Hepatic stellate cell (primary cell): ENCODE data around the gene KCNQ1.

Source experiments
- DNase-seq: peaks from one replicate; pipeline ENCODE4 v3.0.0; 2011; ENCODE audit warnings: low spot score

The KCNQ1 gene

DNA sequence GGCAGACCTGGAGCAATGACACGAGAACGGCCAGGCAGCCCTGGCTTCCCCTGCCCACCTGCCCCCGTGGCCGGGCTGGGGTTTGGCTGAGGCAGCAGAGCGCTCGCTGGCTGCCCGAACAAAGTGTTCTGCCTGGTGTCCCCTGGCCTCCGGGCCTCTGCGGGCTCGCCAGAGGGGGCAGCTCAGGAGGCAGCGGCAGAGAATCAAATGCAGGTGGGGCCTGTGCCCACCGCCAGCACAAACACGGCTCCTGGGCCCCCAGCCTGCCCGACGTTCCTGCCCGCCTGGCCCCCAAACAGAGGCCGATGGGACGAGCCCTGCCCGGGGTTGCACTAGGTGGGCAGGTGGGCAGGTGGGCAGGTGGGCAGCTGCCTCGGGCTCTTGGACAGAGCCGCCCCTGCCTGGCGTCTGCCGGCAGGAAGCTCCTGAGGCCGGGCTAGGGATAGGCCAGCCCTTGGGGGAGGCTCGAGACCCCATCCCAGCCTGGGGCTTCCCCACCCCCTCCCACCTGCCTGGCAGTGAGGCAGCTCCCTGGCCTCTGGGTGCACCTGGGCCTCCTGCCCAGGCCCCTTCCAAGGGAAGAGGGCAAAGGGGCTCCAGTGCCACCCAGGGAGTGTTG lies 394.0 kb downstream of the KCNQ1 start:
- DNase-seq = no peak

DNA sequence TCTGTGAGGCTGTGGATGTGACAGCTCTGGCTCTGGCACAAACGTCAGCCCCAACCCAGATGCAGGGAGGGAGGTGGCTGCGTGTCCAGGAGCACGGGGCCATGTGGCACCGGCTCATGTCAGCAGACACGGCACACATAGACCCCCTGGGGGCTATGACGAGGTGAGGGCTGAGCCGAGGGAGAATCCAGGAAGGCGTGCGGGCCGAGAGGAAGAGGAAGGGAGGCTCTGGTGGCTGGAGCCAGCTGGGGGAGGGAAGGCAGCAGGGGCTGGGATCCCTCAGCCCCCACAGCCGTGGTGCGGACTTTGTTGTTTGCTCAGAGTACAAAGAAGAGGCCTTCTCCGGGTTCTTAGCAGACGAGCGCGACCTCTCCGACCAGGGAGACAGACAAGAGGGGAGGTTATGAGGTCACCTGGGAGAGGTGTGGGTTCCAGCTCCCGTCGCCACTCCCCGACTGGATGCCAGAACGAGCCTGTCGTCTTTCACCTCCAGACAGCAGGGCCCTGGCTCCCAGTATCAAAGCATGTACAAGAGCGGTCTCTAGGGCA lies 394.7 kb downstream of the KCNQ1 start:
- no peak for DNase-seq

DNA sequence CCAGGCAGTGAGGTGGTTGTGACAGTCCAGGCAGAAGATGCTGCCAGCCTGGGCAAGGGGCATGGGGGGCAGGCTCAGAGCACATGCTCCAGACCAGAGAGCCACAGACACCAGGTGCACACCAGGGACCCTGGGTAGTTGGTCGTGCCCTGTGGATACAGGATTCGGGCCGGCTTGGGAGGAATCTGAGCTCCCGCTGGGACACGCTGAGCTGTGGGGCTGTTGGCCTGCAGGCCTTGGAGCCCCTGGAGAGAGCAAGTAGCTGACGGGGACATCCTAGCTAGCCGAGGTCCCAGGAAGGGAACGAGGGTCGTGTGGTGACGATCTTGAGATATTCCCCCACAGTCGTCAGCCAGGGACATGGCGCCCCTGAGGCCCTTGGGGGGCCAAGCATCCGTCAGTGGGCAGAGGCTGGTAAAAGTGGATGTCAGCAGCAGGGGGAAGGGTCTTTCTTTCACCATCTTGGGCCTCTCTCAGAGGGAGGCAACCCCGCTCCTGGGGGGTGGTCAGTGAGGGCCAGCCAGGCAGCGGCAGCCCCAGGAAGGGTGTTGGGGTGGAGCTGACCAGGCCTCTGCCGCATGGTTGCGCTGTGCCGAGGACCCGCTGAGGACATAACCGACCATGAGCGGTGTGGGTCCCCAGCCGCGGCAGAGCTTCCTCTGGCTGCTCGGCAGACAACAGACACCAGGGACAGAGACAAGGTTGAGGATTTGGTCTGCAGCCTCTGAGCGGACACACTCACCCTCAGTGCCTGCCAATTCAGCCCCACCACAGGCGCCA lies 396.8 kb downstream of the KCNQ1 start:
- DNase-seq = no peak

DNA sequence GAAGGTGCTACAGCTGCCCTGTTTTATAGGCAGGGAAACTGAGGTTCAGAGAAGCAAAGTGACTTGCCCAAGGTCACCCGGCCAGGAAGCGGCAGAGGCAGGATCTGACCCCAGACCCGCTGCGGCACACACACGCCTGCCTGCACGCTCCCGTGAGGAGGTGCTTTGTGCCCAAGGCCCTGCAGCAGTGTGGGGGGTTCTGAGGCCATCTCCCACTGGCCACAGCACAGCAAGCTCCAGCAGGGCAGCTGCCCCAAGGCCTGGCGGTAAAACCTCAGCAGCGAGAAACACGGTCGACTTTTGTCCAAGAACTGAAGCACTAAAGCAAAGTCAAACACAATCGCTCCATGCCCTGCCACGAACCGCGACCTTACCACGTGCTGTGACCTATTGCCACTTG lies 398.1 kb downstream of the KCNQ1 start:
- DNase-seq = no peak

DNA sequence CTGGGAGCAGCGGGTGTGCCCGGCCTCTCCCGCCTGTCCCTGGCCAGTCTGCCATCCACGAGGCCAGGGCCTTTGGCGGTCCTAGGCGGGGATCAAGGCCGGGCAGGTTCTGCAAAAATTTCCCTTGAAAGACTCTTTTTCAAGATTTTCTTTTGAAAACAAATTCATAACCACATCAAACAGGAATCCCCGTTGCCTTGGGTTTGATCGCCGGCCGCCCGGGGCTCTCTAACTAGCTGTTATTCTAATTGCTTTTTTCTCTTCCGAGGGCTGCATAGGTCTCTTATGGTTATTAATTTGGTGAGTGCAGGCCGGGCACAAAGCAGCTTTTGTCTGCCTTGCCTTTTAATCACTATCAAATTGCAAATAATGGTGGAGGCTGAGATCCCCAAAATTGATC lies 398.7 kb downstream of the KCNQ1 start:
- no peak for DNase-seq

DNA sequence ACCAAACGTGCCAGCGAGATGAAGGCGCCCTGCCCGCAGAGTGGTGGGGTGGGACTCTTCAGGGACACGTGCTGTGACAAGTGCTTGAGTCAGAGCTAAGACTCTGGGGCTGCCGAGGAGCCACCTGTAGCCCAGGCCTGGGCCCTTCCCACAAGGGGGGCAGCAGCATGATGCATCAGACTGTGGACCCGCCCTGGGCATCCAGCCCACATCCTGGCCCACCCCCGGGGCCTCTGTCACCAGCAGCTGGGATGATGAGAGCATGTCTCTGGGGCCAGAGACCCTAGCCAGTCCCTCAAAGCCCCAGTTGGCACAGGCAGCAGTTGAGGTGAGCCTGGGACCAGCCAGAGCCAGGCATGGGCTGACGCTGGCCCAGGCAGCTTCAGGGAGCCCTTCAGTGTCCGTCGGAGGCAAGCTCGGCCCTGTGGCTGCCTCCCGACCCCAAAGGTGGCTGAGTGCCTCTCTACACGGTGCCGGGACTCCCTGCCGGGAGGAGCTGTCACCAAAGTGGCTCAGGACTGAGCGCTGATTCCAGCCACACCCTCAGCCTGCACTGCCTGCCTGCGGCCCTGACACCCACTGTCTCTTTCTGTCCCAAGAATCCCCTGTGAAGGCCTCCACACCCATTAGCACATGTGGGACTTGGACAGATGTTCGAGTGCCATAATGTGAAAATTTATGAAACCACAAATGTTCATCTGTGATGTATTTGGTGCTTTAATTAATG lies 399.5 kb downstream of the KCNQ1 start:
- no peak for DNase-seq

DNA sequence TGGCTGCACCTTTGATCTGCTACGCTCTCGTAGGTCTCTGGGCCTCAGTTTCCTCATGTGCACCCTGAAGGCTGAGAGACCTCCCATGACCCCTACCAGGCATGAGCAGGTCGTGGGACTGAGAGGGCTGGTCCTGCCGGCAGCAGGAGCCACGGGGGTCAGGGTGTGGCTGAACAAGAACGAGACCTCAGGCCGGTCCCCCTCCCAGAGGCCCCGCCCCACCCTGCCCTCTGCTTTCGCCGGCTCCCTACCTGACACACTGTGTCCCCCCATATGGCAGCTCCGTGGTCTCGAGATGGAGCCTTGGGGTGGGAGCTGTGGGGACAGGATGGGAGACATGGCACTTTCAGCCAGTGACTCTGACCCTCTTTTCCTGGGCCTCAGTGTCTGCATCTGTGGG lies 400.2 kb downstream of the KCNQ1 start:
- no peak for DNase-seq

DNA sequence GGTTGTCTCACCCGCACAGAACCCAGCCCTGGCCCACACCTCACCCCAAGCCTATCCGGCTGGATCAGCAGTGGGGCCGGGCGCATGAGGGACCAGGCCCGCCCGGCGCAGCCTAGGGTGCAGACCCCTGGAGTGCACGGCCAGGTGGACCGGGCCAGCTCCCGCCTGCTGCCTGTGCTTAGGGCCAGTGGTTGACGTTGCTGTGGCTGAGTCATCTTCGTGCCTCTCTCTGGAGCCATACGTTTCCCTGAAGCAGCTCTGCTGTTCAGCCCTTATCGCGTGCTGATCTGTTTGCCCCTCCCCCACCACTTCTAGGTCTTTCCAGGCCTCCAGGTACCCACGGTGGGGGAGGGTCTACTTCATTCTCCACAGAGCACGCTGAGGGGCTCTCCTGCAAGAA lies 401.2 kb downstream of the KCNQ1 start:
- no peak for DNase-seq

DNA sequence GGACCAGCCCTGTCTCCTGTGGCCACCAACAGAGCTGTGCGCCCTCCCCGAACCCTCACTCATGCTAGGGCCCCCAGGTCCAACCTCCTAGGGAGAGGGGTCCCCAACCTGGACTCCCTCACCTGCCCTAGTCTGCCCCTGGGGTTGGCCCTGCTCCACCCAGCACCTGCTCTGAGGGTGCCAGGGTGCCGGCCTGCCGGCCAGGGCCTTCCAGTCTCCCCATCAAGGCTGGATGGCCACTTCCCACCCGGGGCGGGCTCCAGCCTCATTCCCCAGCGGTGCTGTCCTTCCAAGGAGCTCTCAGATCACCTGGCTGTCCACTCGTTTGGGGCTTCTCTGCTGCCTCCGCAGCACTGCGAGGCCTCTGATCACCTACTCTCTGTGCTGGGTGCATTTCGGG lies 401.7 kb downstream of the KCNQ1 start:
- no peak for DNase-seq

DNA sequence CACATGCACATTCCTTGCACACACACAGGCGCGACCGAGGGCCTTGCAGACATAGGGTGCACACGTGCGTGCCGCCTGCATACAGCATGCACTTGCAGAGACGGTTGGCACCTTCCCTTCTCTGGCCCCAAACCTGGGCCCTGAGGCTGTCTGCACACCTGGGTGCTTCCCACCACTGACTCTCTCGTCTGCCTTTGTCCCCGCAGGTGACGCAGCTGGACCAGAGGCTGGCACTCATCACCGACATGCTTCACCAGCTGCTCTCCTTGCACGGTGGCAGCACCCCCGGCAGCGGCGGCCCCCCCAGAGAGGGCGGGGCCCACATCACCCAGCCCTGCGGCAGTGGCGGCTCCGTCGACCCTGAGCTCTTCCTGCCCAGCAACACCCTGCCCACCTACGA lies 402.8 kb downstream of the KCNQ1 start:
- no peak for DNase-seq

DNA sequence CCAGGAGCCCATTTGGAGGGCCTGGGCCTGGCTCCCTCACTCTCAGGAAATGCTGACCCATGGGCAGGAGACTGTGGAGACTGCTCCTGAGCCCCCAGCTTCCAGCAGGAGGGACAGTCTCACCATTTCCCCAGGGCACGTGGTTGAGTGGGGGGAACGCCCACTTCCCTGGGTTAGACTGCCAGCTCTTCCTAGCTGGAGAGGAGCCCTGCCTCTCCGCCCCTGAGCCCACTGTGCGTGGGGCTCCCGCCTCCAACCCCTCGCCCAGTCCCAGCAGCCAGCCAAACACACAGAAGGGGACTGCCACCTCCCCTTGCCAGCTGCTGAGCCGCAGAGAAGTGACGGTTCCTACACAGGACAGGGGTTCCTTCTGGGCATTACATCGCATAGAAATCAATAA lies 403.7 kb downstream of the KCNQ1 start:
- no peak for DNase-seq

DNA sequence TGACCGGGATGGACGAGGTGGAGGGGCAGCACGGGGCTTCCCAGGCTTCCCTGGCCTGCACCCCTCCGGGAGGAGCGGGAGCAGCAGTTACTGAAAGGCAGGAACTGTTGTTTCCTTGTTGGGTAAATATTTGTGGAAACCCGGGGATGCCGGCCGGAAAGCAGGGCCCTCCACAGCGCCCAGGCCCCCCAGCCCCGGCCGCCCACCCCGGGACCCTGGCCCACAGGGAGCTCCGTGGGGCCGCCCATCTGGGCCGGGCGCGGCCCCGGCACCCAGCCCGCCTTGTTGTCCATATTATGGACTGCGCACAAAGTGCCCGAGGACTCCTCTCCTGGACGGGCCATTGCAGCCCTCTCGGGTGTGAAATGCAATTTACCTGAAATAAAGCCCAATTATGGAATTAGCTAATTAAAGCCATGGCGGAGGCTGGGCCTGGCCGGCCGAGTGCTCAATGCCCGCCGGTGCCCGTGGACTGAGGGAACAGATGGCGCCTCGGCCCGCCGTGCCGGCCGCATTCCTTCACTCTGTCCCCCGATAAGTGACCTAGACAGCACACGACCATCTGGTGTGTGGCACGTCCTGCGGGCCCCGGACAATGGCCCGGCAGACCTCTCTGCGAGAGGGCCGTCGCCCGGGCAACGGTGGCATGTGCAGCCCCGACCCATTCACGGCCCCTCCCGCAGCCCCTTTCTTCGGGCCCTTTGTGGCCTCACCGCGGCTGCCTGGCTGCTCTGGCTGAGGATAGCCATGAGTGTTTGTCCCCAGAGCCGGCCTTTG lies 405.4 kb downstream of the KCNQ1 start:
- no peak for DNase-seq

DNA sequence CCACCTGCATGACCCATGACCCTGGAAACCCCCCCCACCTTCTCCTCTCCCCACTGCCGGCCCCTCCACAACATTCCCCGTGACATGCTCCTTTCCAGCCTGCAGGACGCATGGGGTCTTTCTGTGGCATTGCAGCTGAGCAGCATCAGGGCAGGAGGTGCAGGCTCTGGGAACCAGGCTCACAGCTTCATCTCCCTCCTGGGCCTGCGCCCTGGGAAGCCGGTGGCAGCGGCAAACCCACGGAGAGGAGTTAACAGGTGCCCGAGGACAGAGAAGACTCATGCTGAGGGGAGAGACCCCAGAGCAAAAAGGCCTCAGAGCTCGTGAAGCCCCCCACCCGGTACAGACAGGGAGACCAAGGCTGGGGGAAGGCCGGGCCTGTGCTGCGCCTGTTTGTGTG lies 408.6 kb downstream of the KCNQ1 start:
- no peak for DNase-seq

DNA sequence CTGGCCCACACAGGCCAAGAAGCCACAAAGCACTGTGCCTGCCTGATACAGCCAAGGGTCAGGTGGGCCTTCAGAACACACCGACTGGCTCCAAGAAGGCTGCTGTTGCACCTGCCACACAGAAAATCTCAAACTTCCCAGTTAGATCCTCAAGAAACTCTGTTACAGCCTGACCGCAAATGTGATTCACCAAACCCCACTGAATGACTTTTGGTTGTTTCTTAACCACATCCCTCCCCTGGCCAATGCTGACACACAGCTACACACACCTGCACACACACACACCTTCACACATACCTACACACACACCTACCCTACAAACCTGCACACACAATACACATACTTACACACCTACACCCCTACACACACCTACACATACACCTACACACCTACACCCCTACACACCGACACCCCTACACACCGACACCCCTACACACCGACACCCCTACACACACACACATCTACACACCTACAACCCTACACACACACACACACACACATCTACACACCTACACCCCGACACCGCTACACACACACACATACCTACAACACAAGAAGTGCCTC lies 409.3 kb downstream of the KCNQ1 start:
- no peak for DNase-seq

DNA sequence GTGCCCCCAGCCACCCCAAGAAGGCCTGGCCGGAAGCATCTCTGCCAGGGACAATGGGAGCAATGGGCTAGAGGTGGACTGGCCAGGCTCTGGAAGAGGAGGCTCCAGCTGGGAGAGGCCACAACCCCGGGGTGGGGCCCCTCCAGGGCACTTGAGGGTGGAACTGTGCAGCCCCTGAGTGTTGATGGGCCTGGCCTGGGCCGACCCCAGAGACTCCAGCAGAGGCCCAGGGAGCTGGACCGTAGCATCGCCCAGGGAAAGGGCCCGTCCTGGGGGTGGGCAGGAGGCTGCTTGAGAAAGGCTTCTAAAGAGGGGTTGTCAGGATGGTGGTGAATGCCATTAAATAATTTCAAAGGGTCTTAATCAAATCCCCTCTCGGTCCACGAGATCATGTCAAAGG lies 410.4 kb downstream of the KCNQ1 start:
- no peak for DNase-seq

DNA sequence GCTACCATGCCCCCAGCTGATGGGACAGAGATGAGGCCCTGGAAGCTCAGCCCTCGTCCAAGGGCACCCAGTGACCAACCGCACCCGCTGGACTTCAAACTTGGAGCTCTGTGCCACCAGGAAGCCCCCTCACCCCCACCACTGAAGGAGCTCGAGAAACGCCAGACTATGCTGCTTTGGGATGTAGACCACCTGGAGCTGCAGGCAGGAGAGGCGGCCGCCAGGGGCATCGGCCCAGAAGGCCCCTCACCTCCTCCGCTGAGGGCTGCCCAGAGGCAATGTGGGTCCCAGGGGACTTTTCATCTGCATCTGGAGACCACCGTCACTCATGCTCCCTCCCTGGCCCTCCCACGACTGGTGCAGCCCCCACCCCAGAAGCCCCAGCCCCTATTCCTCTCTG lies 412.5 kb downstream of the KCNQ1 start:
- DNase-seq = no peak

DNA sequence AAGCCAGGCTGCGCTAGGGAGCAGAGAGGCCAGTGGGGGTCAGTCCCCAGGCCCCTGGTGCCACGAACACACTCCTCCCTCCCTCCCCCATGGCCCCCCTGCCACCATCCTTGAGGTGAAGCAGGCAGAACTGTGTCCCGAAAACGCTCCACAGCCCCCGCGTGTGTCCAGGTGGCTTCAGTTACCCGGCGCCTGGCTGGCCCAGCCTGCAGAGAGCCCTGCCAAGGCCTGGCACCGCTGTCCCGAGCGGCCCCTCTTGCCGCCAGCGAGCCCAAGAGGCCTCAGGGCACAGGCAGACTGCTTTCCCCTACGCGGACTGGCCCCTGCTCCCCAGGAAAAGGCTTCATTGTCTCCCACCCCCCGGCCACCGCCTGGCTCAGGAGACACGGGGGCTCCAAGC lies 413.1 kb downstream of the KCNQ1 start:
- no peak for DNase-seq

DNA sequence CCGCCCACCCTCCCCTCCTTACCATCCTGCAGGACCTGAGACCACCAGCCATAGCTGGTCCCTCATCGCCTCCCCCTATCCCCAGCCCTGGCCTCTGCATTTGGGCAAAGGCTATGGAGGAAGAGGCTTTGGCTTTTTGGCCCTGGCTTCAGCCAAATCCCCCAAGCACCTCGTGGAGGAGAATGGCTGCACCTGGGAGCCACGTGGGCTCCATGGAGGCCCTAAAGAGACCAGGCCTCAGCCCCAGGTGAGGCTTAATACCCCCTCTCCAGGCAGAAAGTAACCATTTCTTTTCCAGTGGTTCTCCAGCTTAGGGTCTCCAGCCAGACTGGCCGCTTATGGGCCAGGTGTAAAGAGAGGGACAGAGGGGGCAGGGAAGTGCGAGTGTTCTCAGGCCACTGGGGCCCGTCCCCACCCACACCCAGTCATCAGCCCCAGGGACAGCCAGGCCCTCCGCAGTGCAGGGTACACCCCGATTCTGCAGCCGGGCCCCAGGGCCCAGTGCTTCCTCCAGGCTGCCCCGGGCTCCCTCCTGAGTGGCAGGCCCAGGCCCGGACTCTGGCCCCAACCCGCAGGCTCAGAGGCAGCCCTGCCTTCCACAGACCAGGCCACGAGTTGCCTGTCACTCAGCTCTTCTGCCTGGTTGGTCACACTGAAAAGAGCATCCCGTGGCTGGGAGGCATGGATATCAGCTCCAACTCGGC lies 414.3 kb downstream of the KCNQ1 start:
- DNase-seq = no peak

DNA sequence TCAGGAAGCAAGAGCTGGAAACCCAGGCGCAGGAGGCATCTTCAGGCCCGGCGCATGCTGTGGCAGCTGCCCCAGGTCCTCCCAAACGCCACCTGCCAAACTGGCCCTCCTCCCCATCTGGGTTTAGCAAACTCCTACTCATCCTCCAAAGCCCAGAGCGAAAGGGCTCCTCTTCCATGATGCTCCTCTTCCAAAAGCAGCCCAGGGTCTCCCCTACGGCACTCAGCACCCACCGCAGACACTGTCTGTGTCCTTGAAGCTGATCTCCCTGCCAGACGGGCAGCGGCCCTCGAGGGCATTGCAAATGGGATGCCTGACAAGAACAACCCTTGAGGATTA lies 414.9 kb downstream of the KCNQ1 start:
- no peak for DNase-seq

DNA sequence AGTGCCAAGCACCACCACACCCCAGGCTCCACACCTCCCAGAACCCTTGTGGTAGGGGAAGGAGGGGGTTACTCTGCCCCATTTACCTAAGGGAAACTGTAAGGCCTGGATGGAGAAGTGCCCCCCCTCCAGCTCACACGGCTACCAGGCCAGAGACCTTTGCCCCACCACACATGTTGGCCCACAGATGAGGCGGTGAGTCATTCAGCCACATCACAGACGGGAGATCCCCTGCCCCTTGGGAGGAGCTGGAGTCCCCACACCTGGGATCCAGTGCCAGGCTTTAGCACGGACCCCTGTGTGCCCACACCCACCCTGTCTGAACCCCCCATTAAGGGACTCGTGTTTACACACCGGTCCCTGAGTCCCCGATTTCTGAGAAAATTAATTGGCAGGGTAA lies 415.8 kb downstream of the KCNQ1 start:
- DNase-seq = no peak
